ENCODE measurements around the gene IL32. TPM values are rescaled to one million over a fixed set of nuclear protein-coding genes. Genes with fewer than 3 reads are reported as not detected.

The IL32 gene
- polyA plus RNA-seq, 5 donors: 39.7 to 103 (median 61.6) TPM

- no peak for DNase-seq
These were observed 38.6 kb upstream of the IL32 start for GRCh38 chr16:3026609-3027488.

GRCh38 chr16:3027489-3027795 is 38.0 kb upstream of the IL32 start:
- no peak for DNase-seq

GRCh38 chr16:3027983-3028715 is 37.3 kb upstream of the IL32 start:
- DNase-seq: peak in 1 of 2 donors; percentile 72

- no peak for DNase-seq
These were observed 36.6 kb upstream of the IL32 start for GRCh38 chr16:3028716-3029319.

GRCh38 chr16:3029491-3030221 is 35.8 kb upstream of the IL32 start:
- no peak for DNase-seq

- no peak for DNase-seq
These were observed 34.9 kb upstream of the IL32 start for GRCh38 chr16:3030222-3031212.

- no peak for DNase-seq
These were observed 32.8 kb upstream of the IL32 start for GRCh38 chr16:3032624-3033023.

- no peak for DNase-seq
These were observed 30.0 kb upstream of the IL32 start for GRCh38 chr16:3035289-3035971.

GRCh38 chr16:3035972-3036725 is 29.3 kb upstream of the IL32 start:
- no peak for DNase-seq

GRCh38 chr16:3036726-3037315 is 28.6 kb upstream of the IL32 start, which contains the start of gene BICDL2:
BICDL2 (minus strand) TSS chr16:3036944; CDS start chr16:3035496, 1,448 bp downstream.
- no peak for DNase-seq

- DNase-seq: no peak
These were observed 27.2 kb upstream of the IL32 start for GRCh38 chr16:3038256-3038655.

- no peak for DNase-seq
These were observed 26.5 kb upstream of the IL32 start for GRCh38 chr16:3038896-3039295.

GRCh38 chr16:3042376-3042775 is 23.1 kb upstream of the IL32 start:
- DNase-seq: no peak

- no peak for DNase-seq
These were observed 20.7 kb upstream of the IL32 start for GRCh38 chr16:3044708-3045107.

- no peak for DNase-seq
These were observed 19.4 kb upstream of the IL32 start, which contains the start of gene MMP25 for GRCh38 chr16:3045758-3046640. MMP25 (plus strand) TSS chr16:3046561; CDS start chr16:3046918, 357 bp downstream.

- DNase-seq: no peak
These were observed 18.6 kb upstream of the IL32 start for GRCh38 chr16:3046641-3047386.

GRCh38 chr16:3047387-3047720 is 18.1 kb upstream of the IL32 start:
- DNase-seq: no peak
